GM12891 (cell line): ENCODE results near the gene ANTKMT.

Experiments
- POLR2A ChIP-seq: IDR thresholded peaks from 2 replicates; pipeline ENCODE4 v1.6.1; 2011; ENCODE audit warnings: low read depth, low read length, control low read depth
- POLR2AphosphoS5 ChIP-seq: IDR thresholded peaks from 2 replicates; pipeline ENCODE4 v1.6.1; 2011; ENCODE audit warnings: low read depth, low read length, control low read depth
- SPI1 ChIP-seq: IDR thresholded peaks from 2 replicates; pipeline ENCODE4 v1.6.1; 2011; ENCODE audit warnings: low read depth, low read length, control low read depth

GRCh38 chr16:716768-717325, 4.1 kb upstream of the ANTKMT start:
- TF ChIP-seq POLR2A = no peak
- TF ChIP-seq POLR2AphosphoS5 = no peak
- no peak for TF ChIP-seq SPI1
